ENCODE measurements around the gene ADSL. TPM values are rescaled to one million over a fixed set of nuclear protein-coding genes. Genes with fewer than 3 reads are reported as not detected.

Gene ADSL
- total RNA-seq, 3 donors from 2014 or later: 34.0 to 48.1 (median 42.8) TPM

- no peaks in the 10 kb centered on the region for H3K4me1 ChIP-seq (ENCODE audit: low read depth)
- DNase-seq (no peak), ATAC-seq (no peak)
- no peaks in the 10 kb centered on the region for H3K36me3 ChIP-seq (ENCODE audit: low read depth)
- intact Hi-C loops (cut with DNase I, micrococcal nuclease): no loop called here
- no peak for TF ChIP-seq CTCF (IDR thresholded peaks at IDR 0.05)
- no peaks in the 10 kb centered on the region for H3K9me3 ChIP-seq
- H3K4me3 ChIP-seq: no peak overlapping the region
Observed at GRCh38 chr22:40328546-40329456, 17.5 kb upstream of the ADSL start.

- no peak overlapping the region for H3K4me3 ChIP-seq
- ATAC-seq: no peak
- no peaks in the 10 kb centered on the region for H3K4me1 ChIP-seq (ENCODE audit: low read depth)
- intact Hi-C loops (cut with DNase I, micrococcal nuclease): no loop called here
- no peak for DNase-seq
- no peaks in the 10 kb centered on the region for H3K36me3 ChIP-seq (ENCODE audit: low read depth)
- no peaks in the 10 kb centered on the region for H3K9me3 ChIP-seq
- no peak for TF ChIP-seq CTCF (IDR thresholded peaks at IDR 0.05)
Observed at GRCh38 chr22:40329466-40329865, 16.8 kb upstream of the ADSL start.

- intact Hi-C loops (cut with DNase I, micrococcal nuclease): no loop called here
- Histone ChIP-seq H3K4me3 (no peak overlapping the region), H3K4me1 (ENCODE audit: low read depth) (no peaks in the 10 kb centered on the region), H3K9me3 (no peaks in the 10 kb centered on the region), H3K36me3 (ENCODE audit: low read depth) (no peaks in the 10 kb centered on the region)
- ATAC-seq (no peak), DNase-seq (no peak)
- TF ChIP-seq CTCF (IDR thresholded peaks at IDR 0.05): no peak
Observed at GRCh38 chr22:40330086-40330485, 16.2 kb upstream of the ADSL start.

- Histone ChIP-seq H3K4me3 (no peak overlapping the region), H3K9me3 (no peaks in the 10 kb centered on the region), H3K4me1 (ENCODE audit: low read depth) (no peaks in the 10 kb centered on the region), H3K36me3 (ENCODE audit: low read depth) (no peaks in the 10 kb centered on the region)
- intact Hi-C loops (cut with DNase I, micrococcal nuclease): no loop called here
- ATAC-seq (no peak), DNase-seq (no peak)
- TF ChIP-seq CTCF (IDR thresholded peaks at IDR 0.05): no peak
Observed at GRCh38 chr22:40330615-40331014, 15.7 kb upstream of the ADSL start.

GRCh38 chr22:40331706-40332105, 14.6 kb upstream of the ADSL start:
- no peaks in the 10 kb centered on the region for H3K36me3 ChIP-seq (ENCODE audit: low read depth)
- H3K4me1 ChIP-seq (ENCODE audit: low read depth): no peaks in the 10 kb centered on the region
- ATAC-seq (no peak), DNase-seq (no peak)
- no peak for TF ChIP-seq CTCF (IDR thresholded peaks at IDR 0.05)
- no peaks in the 10 kb centered on the region for H3K9me3 ChIP-seq
- H3K4me3 ChIP-seq: no peak overlapping the region
- intact Hi-C loops (cut with DNase I, micrococcal nuclease): no loop called here

Data from mucosa of descending colon (tissue), 3 donors.